ENCODE measurements around the gene GPX3. TPM values are rescaled to one million over a fixed set of nuclear protein-coding genes. Genes with fewer than 3 reads are reported as not detected.

Gene GPX3
- total and polyA plus RNA-seq, 2 of the 13 experiments (the other 11 are each of a cell fraction or from before 2014, with no cell fraction given), result 33.8 to 1,892 TPM

DNA sequence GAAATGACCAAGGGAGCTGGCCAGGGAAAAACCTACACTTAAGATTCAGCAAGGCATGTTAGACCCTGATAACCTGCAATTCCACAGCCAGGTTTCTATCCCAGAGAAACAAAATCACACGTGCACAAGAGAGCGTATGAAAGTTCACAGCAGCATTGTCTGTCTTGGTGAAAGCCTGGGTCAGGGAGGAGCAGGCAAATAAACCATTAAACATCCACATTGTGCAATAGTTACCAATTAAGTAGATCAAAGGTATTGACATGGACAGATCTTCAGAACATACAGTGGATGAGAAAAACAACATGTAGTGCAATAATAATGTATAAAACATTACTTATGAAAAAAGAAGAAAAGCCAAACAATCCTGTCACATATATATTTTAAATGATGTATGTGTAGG is 15.9 kb upstream of the GPX3 start (continued):
- TF ChIP-seq MAZ (IDR thresholded peaks at IDR 0.05; ENCODE audit: borderline replicate concordance, low read depth, low read length), result no peak
- TF ChIP-seq MAZ (CRISPR knock-in tag; IDR thresholded peaks at IDR 0.05; ENCODE audit: low read depth), result no peak
- no peak for TF ChIP-seq ZNF441 (CRISPR knock-in tag; IDR thresholded peaks at IDR 0.05; ENCODE audit: borderline replicate concordance)
- no peak for TF ChIP-seq ZSCAN25 (CRISPR knock-in tag; IDR thresholded peaks at IDR 0.05)
- TF ChIP-seq ZNF549 (CRISPR knock-in tag; IDR thresholded peaks at IDR 0.05), result no peak
- TF ChIP-seq TBL1XR1 (IDR thresholded peaks at IDR 0.05; ENCODE audit: borderline replicate concordance, low read length, partially characterized antibody), result no peak
- TF ChIP-seq ZFP1 (CRISPR knock-in tag; IDR thresholded peaks at IDR 0.05), result 0 out of 2 replicates have a peak, but pooled peaks have one; percentile 36
- TF ChIP-seq KMT2B (CRISPR knock-in tag; IDR thresholded peaks at IDR 0.05), result no peak
- no peak for TF ChIP-seq SAFB2 (CRISPR knock-in tag; IDR thresholded peaks at IDR 0.05; ENCODE audit: borderline replicate concordance, low read depth)
- peak; percentile 84 for TF ChIP-seq ISL2 (CRISPR knock-in tag; IDR thresholded peaks at IDR 0.05)
- no peak for TF ChIP-seq NFIB (CRISPR knock-in tag; IDR thresholded peaks at IDR 0.05; ENCODE audit: borderline replicate concordance)
- no peak for TF ChIP-seq ATF5 (CRISPR knock-in tag; IDR thresholded peaks at IDR 0.05; ENCODE audit: low read depth)
- TF ChIP-seq KLF9 (CRISPR knock-in tag; IDR thresholded peaks at IDR 0.05; ENCODE audit: low read depth), result no peak
- TF ChIP-seq, protein P1, sequence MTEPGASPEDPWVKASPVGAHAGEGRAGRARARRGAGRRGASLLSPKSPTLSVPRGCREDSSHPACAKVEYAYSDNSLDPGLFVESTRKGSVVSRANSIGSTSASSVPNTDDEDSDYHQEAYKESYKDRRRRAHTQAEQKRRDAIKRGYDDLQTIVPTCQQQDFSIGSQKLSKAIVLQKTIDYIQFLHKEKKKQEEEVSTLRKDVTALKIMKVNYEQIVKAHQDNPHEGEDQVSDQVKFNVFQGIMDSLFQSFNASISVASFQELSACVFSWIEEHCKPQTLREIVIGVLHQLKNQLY (CRISPR knock-in tag; IDR thresholded peaks at IDR 0.05), result peak; percentile 91
